GM18867 (cell line): Measurements from ENCODE around the gene MAP3K7.

Source experiments
- ATAC-seq: cut with Tn5 transposase; IDR thresholded peaks from one replicate; pipeline ENCODE4 v1.9.1; 2021; ENCODE audit warnings: mild to moderate bottlenecking, moderate library complexity; ENCODE audit not compliant: unreplicated experiment

Gene MAP3K7

GRCh38 chr6:90485635-90486277 lies 101.1 kb downstream of the MAP3K7 start:
- no peak for ATAC-seq

GRCh38 chr6:90484903-90485302 lies 102.0 kb downstream of the MAP3K7 start:
- ATAC-seq, result no peak

GRCh38 chr6:90484385-90484784 lies 102.5 kb downstream of the MAP3K7 start:
- no peak for ATAC-seq

- no peak for ATAC-seq
Measured at GRCh38 chr6:90483956-90484355, 102.9 kb downstream of the MAP3K7 start.

- ATAC-seq, result no peak
Measured at GRCh38 chr6:90483116-90483839, 103.6 kb downstream of the MAP3K7 start.

GRCh38 chr6:90480666-90481065 lies 106.2 kb downstream of the MAP3K7 start:
- ATAC-seq, result no peak

- ATAC-seq, result no peak
Measured at GRCh38 chr6:90479603-90479926, 107.3 kb downstream of the MAP3K7 start.

GRCh38 chr6:90478789-90479602 lies 107.9 kb downstream of the MAP3K7 start:
- ATAC-seq, result peak; percentile 79

GRCh38 chr6:90478278-90478677 lies 108.6 kb downstream of the MAP3K7 start:
- ATAC-seq, result no peak

- ATAC-seq, result no peak
Measured at GRCh38 chr6:90477366-90477765, 109.5 kb downstream of the MAP3K7 start.

GRCh38 chr6:90472716-90473115 lies 114.2 kb downstream of the MAP3K7 start:
- no peak for ATAC-seq

- ATAC-seq, result no peak
Measured at GRCh38 chr6:90471263-90471662, 115.6 kb downstream of the MAP3K7 start.

GRCh38 chr6:90469906-90470305 lies 117.0 kb downstream of the MAP3K7 start:
- no peak for ATAC-seq

- no peak for ATAC-seq
Measured at GRCh38 chr6:90468859-90469258, 118.0 kb downstream of the MAP3K7 start.

- no peak for ATAC-seq
Measured at GRCh38 chr6:90468080-90468479, 118.8 kb downstream of the MAP3K7 start.

- ATAC-seq, result no peak
Measured at GRCh38 chr6:90467546-90467945, 119.3 kb downstream of the MAP3K7 start.

- no peak for ATAC-seq
Measured at GRCh38 chr6:90466154-90466940, 120.5 kb downstream of the MAP3K7 start.

GRCh38 chr6:90465686-90466085 lies 121.2 kb downstream of the MAP3K7 start:
- ATAC-seq, result no peak

- no peak for ATAC-seq
Measured at GRCh38 chr6:90464507-90464906, 122.4 kb downstream of the MAP3K7 start.

GRCh38 chr6:90463874-90464273 lies 123.0 kb downstream of the MAP3K7 start:
- no peak for ATAC-seq
